Prostate gland (tissue), 2 donors: ENCODE data around the gene SOX12.
A peak's percentile ranks its signal among the peaks of the same experiment; 100 is the strongest.

Source experiments
- CTCF ChIP-seq, 4 experiments: fragments of 200-600 bp in 2 of 4; fragments of 450-650 bp in 2 of 4; sonication (generic) in 2 of 4; IDR thresholded peaks; 1 replicate in 3 of 4; 2 replicates in 1 of 4; pipeline ENCODE4 v1.5.1; 2016 to 2019; ENCODE audit warnings: antibody characterized with exemption in 4 of 4, mild to moderate bottlenecking in 2 of 4, moderate library complexity in 2 of 4
- POLR2A ChIP-seq: fragments of 450-650 bp; IDR thresholded peaks from one replicate; pipeline ENCODE4 v1.6.1; 2016; ENCODE audit warnings: antibody characterized with exemption, mild to moderate bottlenecking
- POLR2AphosphoS5 ChIP-seq: sonication (generic); formaldehyde crosslinking; IDR thresholded peaks from one replicate; pipeline ENCODE4 v1.6.1; 2017; ENCODE audit warnings: antibody characterized with exemption

DNA sequence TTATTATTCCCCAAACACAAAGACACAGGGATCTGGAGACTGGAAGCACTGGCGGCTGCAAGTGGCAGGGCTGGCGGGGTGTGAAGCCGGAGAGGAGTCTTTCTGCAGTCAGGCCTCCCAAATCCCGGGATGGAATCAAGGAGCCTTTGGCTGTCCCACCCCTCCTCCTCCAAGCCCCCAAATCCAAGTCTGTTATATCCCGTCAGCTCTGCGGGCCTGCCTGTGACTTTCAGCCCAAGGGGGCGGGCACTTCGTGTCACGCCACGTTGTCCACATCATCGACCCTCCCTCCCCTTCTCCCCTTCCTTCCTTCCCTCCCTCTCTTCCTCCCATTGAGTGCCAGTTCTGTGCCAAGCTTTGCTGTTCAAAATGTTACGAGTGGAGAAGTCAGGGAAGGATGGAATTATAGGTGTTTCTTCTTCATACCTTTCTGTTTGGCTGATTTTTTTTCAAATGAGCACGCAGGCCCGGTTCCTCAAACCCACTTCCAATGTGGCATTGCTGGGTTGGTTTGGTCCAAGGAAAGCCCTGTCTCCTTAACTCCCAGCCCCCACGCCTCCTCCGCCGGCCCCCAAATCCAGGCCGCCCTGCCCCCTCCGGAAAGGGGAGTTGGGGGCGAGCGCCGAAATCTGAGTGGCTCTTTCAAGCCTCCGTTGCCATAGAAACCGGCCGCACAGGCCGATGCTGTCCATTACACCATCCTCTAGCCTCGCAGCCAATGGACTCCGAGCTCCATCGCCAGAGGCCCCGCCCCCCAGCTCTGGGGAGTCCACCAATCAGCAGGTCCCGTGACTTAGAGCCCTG is 15.3 kb upstream of the SOX12 start:
- TF ChIP-seq CTCF (IDR thresholded peaks at IDR 0.05) (no peak), POLR2A (no peak), POLR2AphosphoS5 (peak; percentile 54)
